G401 (cell line): ENCODE measurements around the gene EXOC3L1. TPM values are rescaled to one million over a fixed set of nuclear protein-coding genes. Genes with fewer than 3 reads are reported as not detected.

ENCODE experiments used
- DNase-seq: peaks from one replicate; pipeline ENCODE4 v3.0.0-alpha.2; 2015; ENCODE audit warnings: low spot score
- in situ Hi-C: cut with HindIII; loops from 2 replicates; pipeline ENCODE4 v1.10.0; 2016; ENCODE audit warnings: low sequenced_read_pairs, mixed read lengths
- total RNA-seq: library from RNA; depleted of rRNA; stranded (reverse); fragments of >200 nt; shearing (Covaris generic); gene quantifications from 2 replicates; pipeline ENCODE4 v1.2.3, GENCODE V29; 2014

The EXOC3L1 gene
- total RNA-seq, 1 experiment from 2014 or later = 0.24 TPM

DNA sequence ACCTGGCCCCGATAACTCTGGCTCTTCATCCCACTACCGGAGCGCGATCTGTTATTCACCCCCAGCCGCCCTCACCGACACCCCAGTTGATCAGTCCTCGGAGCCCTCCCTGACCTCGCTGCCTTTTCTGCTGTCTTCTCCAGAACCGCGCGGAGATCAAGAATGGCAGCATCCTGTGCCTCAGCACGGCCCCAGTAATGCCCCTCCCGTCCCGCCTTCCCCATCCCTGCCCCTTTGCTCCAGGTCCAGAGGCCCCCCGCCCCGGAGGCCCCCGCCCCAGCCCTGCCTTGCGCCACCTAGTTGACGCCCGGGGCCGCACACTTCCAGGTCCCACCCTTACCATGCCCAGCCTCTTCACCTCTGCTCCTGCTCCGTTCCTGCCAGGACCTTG lies 9.9 kb upstream of the EXOC3L1 start:
- in situ Hi-C loops = no loop called here
- DNase-seq = no peak

DNA sequence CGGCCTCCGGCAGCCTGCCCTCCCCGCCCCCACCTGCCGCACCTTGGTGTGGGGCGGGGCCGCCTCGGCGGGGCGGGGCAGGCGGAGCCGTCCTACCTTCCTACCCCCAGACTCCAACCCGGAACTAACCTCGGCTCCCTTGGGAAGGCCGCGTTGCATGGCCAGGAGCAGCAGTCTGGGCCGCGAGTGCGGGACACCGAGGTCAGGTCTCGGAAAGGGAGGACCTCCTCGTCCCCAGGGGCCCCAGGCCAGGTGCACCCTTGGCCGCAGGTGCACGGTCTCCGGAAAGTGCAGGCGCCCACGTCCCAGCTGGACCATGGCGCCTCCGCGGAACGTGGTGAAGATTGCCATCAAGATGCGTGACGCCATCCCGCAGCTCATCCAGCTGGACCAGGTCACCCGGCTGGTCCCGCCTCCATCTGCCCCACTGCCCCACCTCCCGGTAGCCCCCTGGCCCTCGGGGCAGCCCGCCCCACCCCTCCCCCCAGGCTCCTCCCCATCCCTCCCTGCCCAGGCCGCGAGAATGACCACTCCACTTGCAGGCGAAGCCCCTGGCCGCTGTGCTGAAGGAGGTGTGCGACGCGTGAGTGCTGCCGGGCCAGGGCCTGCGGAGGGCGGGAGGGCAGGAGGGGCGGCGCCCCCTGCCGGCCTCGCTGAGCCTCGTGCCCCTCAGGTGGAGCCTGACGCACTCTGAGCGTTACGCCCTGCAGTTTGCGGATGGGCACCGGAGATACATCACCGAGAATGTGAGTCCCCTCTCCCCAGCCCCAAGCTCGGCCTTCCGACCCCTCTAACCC lies 9.3 kb upstream of the EXOC3L1 start, which contains the start of gene ELMO3:
Gene ELMO3, plus strand, starts transcription at position 121 of the 797 bp plus-strand sequence. Its CDS starts 196 bp downstream, at position 317.
- in situ Hi-C loops = no loop called here
- DNase-seq = no peak

DNA sequence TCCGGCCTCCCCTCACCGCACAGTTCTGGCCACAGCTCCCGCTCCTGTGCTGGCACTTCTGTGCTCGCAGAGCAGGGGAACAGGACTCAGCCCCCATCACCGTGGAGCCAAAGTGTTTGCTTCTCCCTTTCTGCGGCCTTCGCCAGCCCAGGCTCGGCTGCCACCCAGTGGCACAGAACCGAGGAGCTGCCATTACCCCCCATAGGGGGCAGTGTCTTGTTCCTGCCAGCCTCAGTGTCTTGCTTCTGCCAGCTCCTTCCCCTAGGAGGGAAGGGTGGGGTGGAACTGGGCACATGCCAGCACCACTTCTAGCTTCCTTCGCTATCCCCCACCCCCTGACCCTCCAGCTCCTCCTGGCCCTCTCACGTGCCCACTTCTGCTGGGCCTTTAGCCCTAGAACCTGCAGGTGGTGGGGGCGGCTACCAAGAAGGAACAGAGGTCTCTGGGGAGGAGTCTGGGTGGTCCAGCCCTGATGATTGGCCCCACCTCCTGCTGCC lies 8.3 kb upstream of the EXOC3L1 start:
- DNase-seq = peak; percentile 64
- in situ Hi-C loops = no loop called here

DNA sequence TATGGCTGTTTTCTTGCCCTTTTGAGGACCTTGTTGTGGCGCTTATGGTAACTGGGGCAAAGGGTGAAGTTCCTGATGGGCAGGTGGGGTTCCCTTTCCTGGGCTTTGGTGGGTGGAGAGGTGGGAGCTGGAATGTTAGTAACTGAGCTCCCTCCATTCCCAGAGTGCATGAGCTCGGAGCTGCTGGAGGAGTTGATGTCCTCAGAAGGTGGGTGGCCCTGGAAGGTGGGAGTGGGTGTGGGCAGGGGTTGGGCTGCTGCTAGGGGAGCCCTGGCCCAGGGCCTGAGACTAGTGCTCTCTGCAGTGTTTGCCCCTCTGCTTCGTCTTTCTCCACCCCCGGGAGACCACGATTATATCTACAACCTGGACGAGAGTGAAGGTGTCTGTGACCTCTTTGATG lies 7.8 kb upstream of the EXOC3L1 start:
- in situ Hi-C loops = no loop called here
- no peak for DNase-seq

DNA sequence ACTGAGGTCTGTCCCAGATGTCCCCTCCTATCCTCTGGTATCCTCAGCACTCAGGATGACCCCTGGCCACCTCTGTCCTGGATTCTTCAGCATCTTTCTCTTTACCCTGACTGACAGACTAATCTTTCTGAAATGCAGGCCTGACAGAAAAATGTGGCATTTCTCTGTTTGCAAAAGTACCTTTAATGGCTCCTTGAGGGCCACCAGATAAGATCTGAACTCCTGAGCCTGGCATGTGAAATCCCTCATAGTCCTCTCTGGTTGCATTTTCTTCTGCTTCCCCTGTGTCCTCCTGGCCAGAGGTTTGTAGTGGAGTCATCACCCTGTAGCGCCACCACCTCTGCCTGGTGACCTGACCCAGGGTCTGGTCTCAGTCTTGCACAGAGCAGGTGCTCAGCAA lies 6.9 kb upstream of the EXOC3L1 start:
- in situ Hi-C loops = no loop called here
- DNase-seq = no peak

DNA sequence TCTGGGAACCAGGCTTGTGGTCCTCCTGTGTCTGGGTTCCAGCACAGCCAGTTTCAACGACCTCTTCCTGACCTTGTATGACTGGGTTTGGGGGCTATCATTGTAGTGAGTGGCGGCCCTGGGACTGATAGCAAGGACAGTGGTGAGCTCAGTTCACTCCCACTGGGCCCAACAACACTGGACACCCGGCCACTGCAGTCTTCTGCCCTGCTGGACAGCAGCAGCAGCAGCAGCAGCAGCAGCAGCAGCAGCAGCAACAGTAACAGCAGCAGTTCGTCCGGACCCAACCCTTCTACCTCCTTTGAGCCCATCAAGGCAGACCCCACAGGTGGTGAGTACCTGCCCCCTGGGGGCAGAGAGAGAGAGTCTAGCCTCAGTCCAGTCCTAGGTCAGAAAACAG lies 5.7 kb upstream of the EXOC3L1 start:
- in situ Hi-C loops = no loop called here
- no peak for DNase-seq

DNA sequence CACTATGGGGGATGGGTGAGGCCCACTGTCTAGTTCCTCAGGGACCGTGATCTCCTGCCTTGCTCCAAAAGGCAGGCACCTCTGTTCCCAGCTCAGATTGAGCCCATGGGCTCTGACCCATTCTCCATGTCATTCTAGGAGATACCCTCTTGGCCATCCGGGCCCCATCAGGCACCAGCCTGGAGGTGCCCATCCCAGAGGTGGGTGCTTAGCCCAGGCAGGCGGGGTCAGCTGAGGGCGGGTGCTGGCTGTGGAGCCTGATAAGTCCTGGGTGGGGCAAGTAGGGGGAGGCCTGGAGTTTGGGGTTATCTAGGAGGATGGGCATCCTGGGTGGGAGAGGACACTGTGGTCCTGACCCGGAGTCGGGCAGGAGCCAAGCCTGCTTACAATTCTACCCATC lies 4.3 kb upstream of the EXOC3L1 start:
- DNase-seq = no peak
- in situ Hi-C loops = no loop called here

DNA sequence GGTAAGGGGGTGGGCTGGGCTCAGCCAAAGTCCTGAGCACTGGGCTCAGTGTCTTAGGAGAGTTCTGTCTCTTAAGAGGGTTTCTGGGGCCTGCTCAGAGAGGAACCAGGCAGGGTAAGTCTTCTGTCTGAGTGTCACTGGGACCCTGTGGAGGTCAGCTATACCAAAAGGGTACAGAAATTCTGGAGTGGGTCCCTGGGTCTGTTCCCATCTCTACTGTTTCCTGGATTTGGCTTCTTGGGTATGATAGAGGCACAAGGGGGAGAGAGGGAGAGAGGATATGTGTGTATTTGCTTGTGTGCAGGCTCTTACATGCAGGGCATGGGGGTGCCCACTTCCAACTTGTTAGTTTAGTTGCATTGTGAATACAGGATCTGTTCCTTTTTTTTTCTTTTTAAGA lies 3.6 kb upstream of the EXOC3L1 start:
- in situ Hi-C loops = no loop called here
- DNase-seq = no peak

DNA sequence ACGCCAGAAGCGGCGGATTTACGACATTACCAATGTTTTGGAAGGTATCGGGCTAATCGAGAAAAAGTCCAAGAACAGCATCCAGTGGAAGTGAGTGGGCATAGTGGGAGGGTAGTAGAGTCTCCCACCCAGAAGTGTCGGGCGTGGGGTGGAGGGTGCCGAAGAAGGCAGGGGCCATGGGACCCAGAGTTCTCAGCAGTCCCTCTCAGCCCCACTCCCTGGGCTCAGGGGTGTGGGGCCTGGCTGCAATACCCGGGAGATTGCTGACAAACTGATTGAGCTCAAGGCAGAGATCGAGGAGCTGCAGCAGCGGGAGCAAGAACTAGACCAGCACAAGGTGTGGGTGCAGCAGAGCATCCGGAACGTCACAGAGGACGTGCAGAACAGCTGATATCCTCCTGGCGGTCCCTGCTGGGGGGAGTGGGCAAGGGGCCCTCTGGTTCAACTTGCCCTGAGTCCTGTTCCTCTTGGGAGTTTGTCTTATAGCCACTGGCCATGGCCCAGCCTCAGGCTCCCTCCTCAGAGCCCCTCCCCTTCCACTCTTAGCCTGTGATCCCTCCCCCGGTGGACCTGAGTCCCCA lies 2.9 kb upstream of the EXOC3L1 start:
- DNase-seq = no peak
- in situ Hi-C loops = no loop called here

DNA sequence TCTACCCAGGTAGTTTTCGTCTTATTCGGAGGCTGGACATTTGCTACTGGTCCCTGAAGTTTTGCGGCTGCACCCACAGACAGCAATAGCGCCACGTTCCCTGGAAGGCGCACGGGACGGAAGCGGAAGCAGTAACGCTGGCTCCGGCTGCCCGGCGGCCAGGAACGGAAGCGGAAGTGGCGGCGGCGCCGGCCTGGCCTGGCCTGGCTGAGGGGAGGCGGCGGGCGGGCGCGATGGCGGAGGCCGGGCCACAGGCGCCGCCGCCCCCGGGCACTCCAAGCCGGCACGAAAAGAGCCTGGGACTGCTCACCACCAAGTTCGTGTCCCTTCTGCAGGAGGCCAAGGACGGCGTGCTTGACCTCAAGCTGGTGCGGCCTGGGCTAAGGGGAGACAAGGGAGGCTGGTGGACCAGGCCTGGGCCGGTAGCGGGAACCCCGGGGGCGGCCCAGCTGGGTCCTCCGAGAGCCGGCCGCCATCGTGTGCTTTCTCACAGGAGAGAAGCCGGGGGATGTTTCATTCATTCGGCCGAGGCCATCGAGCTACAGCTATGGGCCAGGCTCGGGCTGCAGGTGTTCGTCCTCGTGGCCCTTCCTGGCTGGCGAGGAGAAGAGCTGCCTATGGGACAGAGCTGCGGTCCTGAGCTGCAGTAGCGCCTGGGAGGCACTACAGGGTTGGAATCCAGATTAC lies 2.2 kb upstream of the EXOC3L1 start, which contains the start of gene E2F4:
Gene E2F4, plus strand, starts transcription at position 161 of the 687 bp plus-strand sequence. Its CDS starts 73 bp downstream, at position 234.
- in situ Hi-C loops = no loop called here
- DNase-seq = peak; percentile 94

DNA sequence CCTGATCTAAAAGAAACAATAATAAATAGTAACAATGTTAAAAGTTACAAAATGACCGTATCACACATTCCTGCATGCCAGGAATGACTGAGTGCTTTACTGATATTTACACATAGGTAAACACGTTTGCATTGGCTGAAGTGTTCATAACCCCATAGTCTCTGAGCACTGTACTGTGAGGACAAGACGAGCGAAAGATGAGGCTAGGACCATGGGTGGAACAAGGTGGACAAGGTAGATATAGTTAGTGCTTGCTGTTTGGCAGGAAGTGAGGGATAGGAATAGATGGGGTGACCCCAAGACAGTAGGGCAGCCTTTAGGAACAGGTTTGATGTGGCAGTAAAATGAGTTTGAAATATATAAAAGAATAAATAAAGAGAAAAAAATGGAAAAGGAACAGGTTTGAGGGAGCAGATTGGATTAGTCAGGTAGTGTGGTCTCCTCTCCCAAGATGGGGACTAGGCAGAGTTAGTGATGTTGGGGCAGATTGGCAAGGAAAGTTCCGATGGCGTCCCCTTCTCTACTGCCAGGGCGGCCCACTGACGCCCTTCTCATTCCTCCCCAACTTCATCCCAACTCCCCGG lies 1.6 kb upstream of the EXOC3L1 start:
- no peak for DNase-seq
- in situ Hi-C loops = no loop called here

DNA sequence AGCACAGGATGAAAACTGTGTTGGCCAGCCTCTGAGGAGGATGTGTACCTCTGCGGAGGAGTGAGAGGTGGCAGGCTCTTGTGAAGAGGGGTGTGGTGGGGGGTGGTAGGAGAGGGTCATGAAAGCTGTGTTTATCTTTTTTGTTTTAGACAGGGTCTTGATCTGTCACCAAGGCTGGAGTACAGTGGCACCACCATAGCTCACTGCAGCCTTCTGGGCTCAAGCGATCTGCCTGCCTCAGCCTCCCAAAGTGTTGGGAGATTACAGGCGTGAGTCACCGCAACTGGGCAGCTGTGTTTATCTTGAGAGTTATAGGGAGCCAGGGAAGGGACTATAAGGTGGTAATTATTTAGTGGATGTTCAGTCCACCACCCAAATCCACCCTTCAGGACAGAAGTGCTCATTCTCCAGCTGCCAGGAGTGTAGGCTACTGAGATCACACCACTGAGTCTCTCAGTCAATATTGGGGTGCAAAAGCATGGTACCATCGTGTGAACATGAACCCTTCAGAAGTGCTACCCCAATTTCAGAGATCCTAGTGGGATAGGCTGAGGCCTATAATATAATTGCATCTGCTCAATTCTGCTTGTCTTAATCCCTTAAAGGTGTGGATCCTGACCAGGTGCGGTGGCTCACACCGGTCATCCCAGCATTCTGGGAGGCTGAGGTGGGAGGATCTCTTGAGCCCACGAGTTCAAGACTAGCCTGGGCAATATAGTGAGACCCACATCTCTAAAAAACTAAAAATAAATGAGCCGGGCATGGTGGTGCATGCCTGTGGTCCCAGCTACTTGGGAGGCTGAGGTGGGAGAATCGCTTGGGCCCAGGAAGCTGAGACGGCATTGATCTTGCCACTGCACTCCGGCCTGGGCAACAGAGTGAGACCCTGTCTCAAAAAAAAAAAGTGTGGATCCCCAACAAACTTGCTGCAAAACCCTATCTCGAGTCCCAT lies 788 bp upstream of the EXOC3L1 start:
- in situ Hi-C loops = no loop called here
- no peak for DNase-seq

DNA sequence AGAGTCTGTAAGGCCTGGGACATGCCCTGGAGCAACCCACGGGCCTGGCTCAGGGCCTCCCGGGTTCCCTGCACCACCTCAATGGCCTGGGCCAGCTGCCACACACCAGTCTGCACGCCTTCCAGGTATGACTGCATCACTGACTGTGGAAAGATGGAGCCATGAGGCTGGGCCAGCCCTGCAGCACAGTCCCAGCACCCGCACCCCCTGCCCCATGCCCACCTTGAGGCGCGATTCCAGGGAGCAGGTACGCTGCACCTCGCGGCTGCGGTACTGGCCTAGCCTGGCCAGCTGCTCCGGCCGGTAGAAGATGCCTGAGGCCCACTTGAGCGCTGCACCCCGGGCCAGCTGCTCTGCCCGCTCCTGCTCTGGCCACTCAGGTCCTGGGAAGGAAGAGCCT lies 1.1 kb downstream of the EXOC3L1 start:
- no peak for DNase-seq
- in situ Hi-C loops = no loop called here

DNA sequence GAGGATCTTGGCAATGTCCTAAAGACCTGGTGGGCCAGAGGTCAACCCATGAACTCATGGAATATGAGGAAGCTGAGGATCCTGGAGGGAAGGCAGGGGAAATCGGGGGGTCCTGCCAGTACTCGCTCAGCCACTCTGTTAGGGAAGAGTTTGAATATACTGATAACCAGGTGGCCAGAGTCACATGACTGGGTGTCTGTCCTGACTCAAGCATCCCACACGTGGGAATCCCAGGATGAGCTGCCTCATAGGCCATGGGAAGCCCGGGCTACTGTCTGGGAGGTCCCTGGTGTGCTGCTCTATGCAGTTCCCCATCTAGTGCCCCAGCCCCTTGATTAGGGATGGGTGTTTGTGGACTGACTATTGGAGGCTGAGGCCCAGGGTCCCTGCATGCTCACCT lies 1.6 kb downstream of the EXOC3L1 start:
- in situ Hi-C loops = no loop called here
- DNase-seq = no peak

DNA sequence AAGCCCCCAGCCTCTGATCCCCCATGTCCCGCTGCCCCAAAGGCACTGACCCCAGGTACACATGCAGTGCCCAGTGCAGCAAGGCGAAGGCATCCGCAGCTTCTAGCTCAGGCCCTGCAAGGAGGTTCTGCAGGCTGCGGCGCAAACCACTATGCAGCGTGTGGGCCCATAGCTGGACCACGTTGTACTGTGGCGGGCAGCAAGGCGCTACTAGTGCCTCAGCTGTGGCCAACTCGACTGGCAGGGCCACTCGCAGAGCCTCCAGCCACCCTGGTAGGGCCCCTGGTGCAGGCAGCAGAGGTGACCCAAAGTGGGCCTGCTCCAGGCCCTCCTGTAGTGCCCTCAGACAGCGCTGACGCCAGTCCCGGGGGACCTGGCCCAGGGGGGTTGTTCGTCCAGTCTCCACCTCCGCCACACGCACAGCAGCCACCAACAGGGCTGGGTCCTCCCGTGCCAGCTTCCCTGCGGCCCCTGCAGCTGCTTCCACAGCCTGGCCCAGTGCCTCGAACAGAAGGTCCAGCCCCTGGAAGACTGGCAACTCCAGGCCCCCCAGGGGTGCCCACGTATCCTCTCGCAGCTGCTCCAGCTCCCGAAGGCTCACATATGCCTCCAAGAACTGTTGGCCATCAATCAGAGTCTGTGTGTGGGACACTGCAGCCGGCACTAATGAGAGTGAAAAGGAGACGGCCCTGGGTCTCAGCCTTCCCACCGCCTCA lies 2.6 kb downstream of the EXOC3L1 start:
- in situ Hi-C loops = no loop called here
- no peak for DNase-seq

DNA sequence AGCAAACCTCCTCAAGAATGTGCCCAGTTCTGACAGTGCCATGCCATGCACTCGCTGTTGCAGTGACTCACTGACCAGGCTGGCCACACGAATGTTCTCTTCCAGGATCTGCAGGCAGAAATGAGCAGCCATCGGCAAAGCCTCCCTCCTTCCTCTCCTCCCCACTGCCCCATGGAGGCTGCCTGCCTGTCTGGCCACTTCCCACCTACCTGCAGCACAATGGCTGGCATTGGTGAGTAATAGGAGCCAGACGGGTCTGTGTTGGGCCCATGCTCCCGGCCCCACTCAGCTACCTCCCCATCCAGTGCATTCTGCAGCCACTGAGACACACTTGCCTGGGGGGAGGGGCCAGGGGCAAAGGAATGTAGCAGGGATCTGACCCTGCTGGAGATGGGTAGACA lies 3.4 kb downstream of the EXOC3L1 start:
- no peak for DNase-seq
- in situ Hi-C loops = no loop called here

DNA sequence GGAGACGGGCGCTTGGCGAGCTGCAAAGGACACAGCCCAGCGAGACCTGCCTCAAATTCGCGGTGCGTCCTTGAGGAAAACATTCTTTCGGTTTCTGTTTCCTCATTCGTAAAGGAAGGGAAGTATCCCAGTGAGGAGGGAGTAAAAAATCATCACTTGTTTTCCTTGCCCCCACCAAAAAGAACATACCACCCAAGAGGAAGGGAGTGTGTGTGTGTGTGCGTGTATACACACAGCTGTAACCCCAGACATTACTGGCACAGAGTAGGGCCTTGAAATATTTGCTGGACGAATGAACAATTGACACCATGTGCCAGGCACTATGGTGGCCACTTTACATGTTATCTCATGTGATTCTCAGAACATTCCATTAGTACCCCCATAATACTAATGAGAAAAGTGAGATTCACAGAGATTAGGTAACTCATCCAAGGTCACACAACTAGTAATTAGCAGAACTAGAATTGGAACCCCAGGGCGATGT lies 4.2 kb downstream of the EXOC3L1 start:
- in situ Hi-C loops = no loop called here
- no peak for DNase-seq
